ENCODE results near the gene CHN1.

The CHN1 gene

GRCh38 chr2:174918886-174919526 is 86.2 kb downstream of the CHN1 start:
- no peak for DNase-seq

- no peak for DNase-seq
Observed at GRCh38 chr2:174916270-174916930, 88.8 kb downstream of the CHN1 start.

- DNase-seq: peak; percentile 79
Observed at GRCh38 chr2:174914853-174915760, 90.1 kb downstream of the CHN1 start.

- DNase-seq: no peak
Observed at GRCh38 chr2:174908284-174908683, 96.9 kb downstream of the CHN1 start.

GRCh38 chr2:174903264-174903556 is 102.0 kb downstream of the CHN1 start:
- peak; percentile 91 for DNase-seq

GRCh38 chr2:174902506-174903263 is 102.5 kb downstream of the CHN1 start:
- peak; percentile 67 for DNase-seq

- DNase-seq: peak; percentile 3
Observed at GRCh38 chr2:174901075-174901474, 104.1 kb downstream of the CHN1 start.

GRCh38 chr2:174897286-174897685 is 107.9 kb downstream of the CHN1 start:
- DNase-seq: no peak

GRCh38 chr2:174893018-174893417 is 112.2 kb downstream of the CHN1 start:
- DNase-seq: no peak

GRCh38 chr2:174892546-174892945 is 112.6 kb downstream of the CHN1 start:
- DNase-seq: no peak

- DNase-seq: peak; percentile 53
Observed at GRCh38 chr2:174888646-174889271, 116.4 kb downstream of the CHN1 start.

GRCh38 chr2:174888146-174888545 is 117.0 kb downstream of the CHN1 start:
- DNase-seq: peak; percentile 39

- DNase-seq: no peak
Observed at GRCh38 chr2:174882416-174882815, 122.8 kb downstream of the CHN1 start.

- no peak for DNase-seq
Observed at GRCh38 chr2:174881678-174882077, 123.5 kb downstream of the CHN1 start.

GRCh38 chr2:174878537-174879147 is 126.5 kb downstream of the CHN1 start:
- DNase-seq: peak; percentile 67

- no peak for DNase-seq
Observed at GRCh38 chr2:174877751-174878150, 127.4 kb downstream of the CHN1 start.

GRCh38 chr2:174877301-174877700 is 127.9 kb downstream of the CHN1 start:
- DNase-seq: no peak

GRCh38 chr2:174874085-174874484 is 131.1 kb downstream of the CHN1 start:
- no peak for DNase-seq

- DNase-seq: no peak
Observed at GRCh38 chr2:174873471-174873870, 131.7 kb downstream of the CHN1 start.

- DNase-seq: no peak
Observed at GRCh38 chr2:174870787-174871186, 134.4 kb downstream of the CHN1 start.

GRCh38 chr2:174868878-174869277 is 136.3 kb downstream of the CHN1 start:
- DNase-seq: peak; percentile 69

- no peak for DNase-seq
Observed at GRCh38 chr2:174866421-174866820, 138.8 kb downstream of the CHN1 start.
